Endothelial cell of umbilical vein (primary cell): ENCODE data around the gene CHMP4B.

ENCODE experiments used
- CTCF ChIP-seq, 2 donors: IDR thresholded peaks; 1 replicate in 1 of 2; 2 replicates in 1 of 2; pipeline ENCODE4 v1.5.1; 2011; ENCODE audit warnings: low read length in 2 of 2, mild to moderate bottlenecking in 2 of 2, moderate library complexity in 2 of 2, control low read depth in 1 of 2, inconsistent platforms in 1 of 2, low read depth in 1 of 2; ENCODE audit not compliant: insufficient read depth in 1 of 2; ENCODE audit errors: extremely low read depth in 1 of 2
- EZH2 ChIP-seq: IDR thresholded peaks from 2 replicates; pipeline ENCODE4 v1.6.1; 2012; ENCODE audit warnings: borderline replicate concordance, low read depth, mild to moderate bottlenecking, moderate library complexity, low read length, inconsistent platforms; ENCODE audit not compliant: severe bottlenecking
- FOS ChIP-seq: IDR thresholded peaks from 2 replicates; pipeline ENCODE4 v1.6.1; 2011; ENCODE audit warnings: mild to moderate bottlenecking, low read length, moderate library complexity, borderline replicate concordance; ENCODE audit not compliant: insufficient read depth
- MAX ChIP-seq: IDR thresholded peaks from 2 replicates; pipeline ENCODE4 v1.6.1; 2011; ENCODE audit not compliant: insufficient read depth, insufficient read length
- POLR2A ChIP-seq: IDR thresholded peaks from 2 replicates; pipeline ENCODE4 v1.6.1; 2012; ENCODE audit warnings: low read depth, mild to moderate bottlenecking, control low read depth, low read length
- POLR2AphosphoS5 ChIP-seq: IDR thresholded peaks from 2 replicates; pipeline ENCODE4 v1.6.1; 2012; ENCODE audit warnings: low read depth, mild to moderate bottlenecking, control low read depth, low read length, moderate library complexity; ENCODE audit not compliant: insufficient read depth

GRCh38 chr20:33878583-33878982, 67.4 kb downstream of the CHMP4B start:
- no peak for TF ChIP-seq CTCF (IDR thresholded peaks at IDR 0.05; ENCODE audit: extremely low read depth in 1 of 2, insufficient read depth in 1 of 2, low read depth in 1 of 2, low read length in 2 of 2)
- TF ChIP-seq POLR2A, result no peak
- TF ChIP-seq POLR2AphosphoS5, result no peak
- TF ChIP-seq MAX, result no peak
- no peak for TF ChIP-seq FOS
- no peak for TF ChIP-seq EZH2
